Measurements from ENCODE around the gene KLK15.
"Not testable (repeated sequence)": the region's sequence is repeated elsewhere in the genome, so short reads cannot be mapped to it uniquely, and the experiment has no call there.

KLK15 gene

GRCh38 chr19:50785329-50785728 is 48.0 kb downstream of the KLK15 start:
- H2BK120ac ChIP-seq (ENCODE audit: low read depth, low read length): no peak overlapping the region
- H3K4me1 ChIP-seq (ENCODE audit: control insufficient read depth in 2 of 2, insufficient read depth in 1 of 2, low read depth in 1 of 2, low read length in 2 of 2): peaks cover 0 to 13% of the 10 kb centered on the region in 2 donors
- no peak overlapping the region for H3K14ac ChIP-seq (ENCODE audit: low read length)
- peaks cover 0 to 6% (median 2%) of the 10 kb centered on the region in 3 experiments for H3K27me3 ChIP-seq (ENCODE audit: control insufficient read depth in 3 of 3, insufficient read depth in 3 of 3, low read depth in 1 of 3, low read length in 3 of 3)
- no peaks in the 10 kb centered on the region for H3K79me1 ChIP-seq (ENCODE audit: low read depth, low read length)
- H4K91ac ChIP-seq (ENCODE audit: low read depth, low read length, poor library complexity): no peak overlapping the region
- H2AFZ ChIP-seq (ENCODE audit: low read length): no peak overlapping the region
- H3K18ac ChIP-seq (ENCODE audit: low read length): no peak overlapping the region
- no peak overlapping the region for H3K9ac ChIP-seq (ENCODE audit: low read depth, low read length, poor library complexity)
- no CpG with 5 or more reads among the region's 12 CpGs for WGBS, 2 donors (ENCODE audit: extremely low coverage in 2 of 2, insufficient read length in 2 of 2, insufficient replicate concordance in 1 of 2)
- H4K8ac ChIP-seq (ENCODE audit: low read depth, low read length): no peak overlapping the region
- H3K4ac ChIP-seq (ENCODE audit: low read length): no peak overlapping the region
- no peak for DNase-seq (ENCODE audit: low spot score)
- H2BK12ac ChIP-seq (ENCODE audit: low read length): no peak overlapping the region
- H2BK5ac ChIP-seq (ENCODE audit: low read length): no peak overlapping the region
- no peak overlapping the region for H3K4me2 ChIP-seq (ENCODE audit: insufficient read depth, low read length, poor library complexity, severe bottlenecking)
- H3K27ac ChIP-seq (replicated peaks; ENCODE audit: low read length): no peak overlapping the region
- no peak overlapping the region for H2BK15ac ChIP-seq (ENCODE audit: low read length)
- no peaks in the 10 kb centered on the region for H3K36me3 ChIP-seq (replicated peaks in 1 of 2; ENCODE audit: control insufficient read depth in 2 of 2, insufficient read depth in 2 of 2, low read length in 2 of 2)
- H3K4me3 ChIP-seq (ENCODE audit: low read length in 2 of 2): no peak overlapping the region
- H3K23ac ChIP-seq (ENCODE audit: low read depth, low read length, poor library complexity): no peak overlapping the region
- no peaks in the 10 kb centered on the region for H3K9me3 ChIP-seq (replicated peaks in 1 of 2; ENCODE audit: control insufficient read depth in 2 of 2, insufficient read depth in 1 of 2, low read depth in 1 of 2, low read length in 2 of 2)
- no peak overlapping the region for H2AK5ac ChIP-seq (ENCODE audit: low read depth, low read length)

- Histone ChIP-seq H3K27ac (replicated peaks; ENCODE audit: low read length) (no peak overlapping the region), H2BK15ac (ENCODE audit: low read length) (no peak overlapping the region), H2BK12ac (ENCODE audit: low read length) (no peak overlapping the region), H3K36me3 (replicated peaks in 1 of 2; ENCODE audit: control insufficient read depth in 2 of 2, insufficient read depth in 2 of 2, low read length in 2 of 2) (no peaks in the 10 kb centered on the region), H3K23ac (ENCODE audit: low read depth, low read length, poor library complexity) (no peak overlapping the region), H3K14ac (ENCODE audit: low read length) (no peak overlapping the region), H4K91ac (ENCODE audit: low read depth, low read length, poor library complexity) (no peak overlapping the region), H2BK5ac (ENCODE audit: low read length) (no peak overlapping the region), H4K8ac (ENCODE audit: low read depth, low read length) (no peak overlapping the region), H3K79me1 (ENCODE audit: low read depth, low read length) (no peaks in the 10 kb centered on the region), H3K18ac (ENCODE audit: low read length) (no peak overlapping the region), H2AFZ (ENCODE audit: low read length) (no peak overlapping the region), H3K27me3 (ENCODE audit: control insufficient read depth in 3 of 3, insufficient read depth in 3 of 3, low read depth in 1 of 3, low read length in 3 of 3) (peaks cover 0 to 12% (median 2%) of the 10 kb centered on the region in 3 experiments), H3K4ac (ENCODE audit: low read length) (no peak overlapping the region), H2BK120ac (ENCODE audit: low read depth, low read length) (no peak overlapping the region), H3K9ac (ENCODE audit: low read depth, low read length, poor library complexity) (no peak overlapping the region), H3K4me2 (ENCODE audit: insufficient read depth, low read length, poor library complexity, severe bottlenecking) (no peak overlapping the region), H2AK5ac (ENCODE audit: low read depth, low read length) (no peak overlapping the region), H3K9me3 (replicated peaks in 1 of 2; ENCODE audit: control insufficient read depth in 2 of 2, insufficient read depth in 1 of 2, low read depth in 1 of 2, low read length in 2 of 2) (no peaks in the 10 kb centered on the region), H3K4me1 (ENCODE audit: control insufficient read depth in 2 of 2, insufficient read depth in 1 of 2, low read depth in 1 of 2, low read length in 2 of 2) (peaks cover 0 to 13% of the 10 kb centered on the region in 2 donors), H3K4me3 (ENCODE audit: low read length in 2 of 2) (no peak overlapping the region)
- no CpG with 5 or more reads among the region's 3 CpGs for WGBS, 2 donors (ENCODE audit: extremely low coverage in 2 of 2, insufficient read length in 2 of 2, insufficient replicate concordance in 1 of 2)
- DNase-seq (ENCODE audit: low spot score): no peak
These were observed 48.7 kb downstream of the KLK15 start for GRCh38 chr19:50784710-50785109.

- not testable (repeated sequence) for H2AFZ ChIP-seq (ENCODE audit: low read length); H2BK15ac ChIP-seq (ENCODE audit: low read length); H2BK12ac ChIP-seq (ENCODE audit: low read length); H2BK120ac ChIP-seq (ENCODE audit: low read depth, low read length); H3K9ac ChIP-seq (ENCODE audit: low read depth, low read length, poor library complexity); H3K9me3 ChIP-seq (replicated peaks in 1 of 2; ENCODE audit: control insufficient read depth in 2 of 2, insufficient read depth in 1 of 2, low read depth in 1 of 2, low read length in 2 of 2); H2BK5ac ChIP-seq (ENCODE audit: low read length); H3K4ac ChIP-seq (ENCODE audit: low read length); H4K91ac ChIP-seq (ENCODE audit: low read depth, low read length, poor library complexity); DNase-seq (ENCODE audit: low spot score); H3K27ac ChIP-seq (replicated peaks; ENCODE audit: low read length); H3K36me3 ChIP-seq (replicated peaks in 1 of 2; ENCODE audit: control insufficient read depth in 2 of 2, insufficient read depth in 2 of 2, low read length in 2 of 2); H3K4me3 ChIP-seq (ENCODE audit: low read length in 2 of 2); H3K4me2 ChIP-seq (ENCODE audit: insufficient read depth, low read length, poor library complexity, severe bottlenecking); H3K79me1 ChIP-seq (ENCODE audit: low read depth, low read length); H3K23ac ChIP-seq (ENCODE audit: low read depth, low read length, poor library complexity); H3K18ac ChIP-seq (ENCODE audit: low read length); H3K14ac ChIP-seq (ENCODE audit: low read length); H4K8ac ChIP-seq (ENCODE audit: low read depth, low read length); H2AK5ac ChIP-seq (ENCODE audit: low read depth, low read length)
- H3K27me3 ChIP-seq (ENCODE audit: control insufficient read depth in 3 of 3, insufficient read depth in 3 of 3, low read depth in 1 of 3, low read length in 3 of 3): peaks cover 0 to 21% (median 7%) of the 10 kb centered on the region in 3 experiments
- H3K4me1 ChIP-seq (ENCODE audit: control insufficient read depth in 2 of 2, insufficient read depth in 1 of 2, low read depth in 1 of 2, low read length in 2 of 2): peaks cover 0 to 13% of the 10 kb centered on the region in 2 donors
- no CpG with 5 or more reads among the region's 8 CpGs for WGBS, 2 donors (ENCODE audit: extremely low coverage in 2 of 2, insufficient read length in 2 of 2, insufficient replicate concordance in 1 of 2)
These were observed 49.6 kb downstream of the KLK15 start for GRCh38 chr19:50783848-50784152.

GRCh38 chr19:50780753-50781435 is 52.5 kb downstream of the KLK15 start:
- Histone ChIP-seq H2BK120ac (ENCODE audit: low read depth, low read length) (no peak overlapping the region), H4K91ac (ENCODE audit: low read depth, low read length, poor library complexity) (no peak overlapping the region), H2AK5ac (ENCODE audit: low read depth, low read length) (no peak overlapping the region), H3K18ac (ENCODE audit: low read length) (peak overlapping the region; percentile 17), H3K4ac (ENCODE audit: low read length) (no peak overlapping the region), H2BK15ac (ENCODE audit: low read length) (no peak overlapping the region), H3K27me3 (ENCODE audit: control insufficient read depth in 3 of 3, insufficient read depth in 3 of 3, low read depth in 1 of 3, low read length in 3 of 3) (peaks cover 3 to 42% (median 20%) of the 10 kb centered on the region in 3 experiments), H3K14ac (ENCODE audit: low read length) (no peak overlapping the region), H3K23ac (ENCODE audit: low read depth, low read length, poor library complexity) (no peak overlapping the region), H3K9me3 (replicated peaks in 1 of 2; ENCODE audit: control insufficient read depth in 2 of 2, insufficient read depth in 1 of 2, low read depth in 1 of 2, low read length in 2 of 2) (no peaks in the 10 kb centered on the region), H3K4me3 (ENCODE audit: low read length in 2 of 2) (no peak overlapping the region), H2BK12ac (ENCODE audit: low read length) (no peak overlapping the region), H3K9ac (ENCODE audit: low read depth, low read length, poor library complexity) (no peak overlapping the region), H3K36me3 (replicated peaks in 1 of 2; ENCODE audit: control insufficient read depth in 2 of 2, insufficient read depth in 2 of 2, low read length in 2 of 2) (no peaks in the 10 kb centered on the region), H2BK5ac (ENCODE audit: low read length) (no peak overlapping the region), H3K4me1 (ENCODE audit: control insufficient read depth in 2 of 2, insufficient read depth in 1 of 2, low read depth in 1 of 2, low read length in 2 of 2) (peaks cover 1 to 7% of the 10 kb centered on the region in 2 donors), H3K4me2 (ENCODE audit: insufficient read depth, low read length, poor library complexity, severe bottlenecking) (no peak overlapping the region), H2AFZ (ENCODE audit: low read length) (no peak overlapping the region), H3K27ac (replicated peaks; ENCODE audit: low read length) (no peak overlapping the region), H4K8ac (ENCODE audit: low read depth, low read length) (no peak overlapping the region), H3K79me1 (ENCODE audit: low read depth, low read length) (no peaks in the 10 kb centered on the region)
- no CpG with 5 or more reads among the region's 16 CpGs for WGBS, 2 donors (ENCODE audit: extremely low coverage in 2 of 2, insufficient read length in 2 of 2, insufficient replicate concordance in 1 of 2)
- DNase-seq (ENCODE audit: low spot score): no peak
